ENCODE results near the gene KSR2.

KSR2 gene

GRCh38 chr12:117437516-117438255 is 531.1 kb downstream of the KSR2 start:
- DNase-seq: no peak

- no peak for DNase-seq
Measured at GRCh38 chr12:117433878-117434277, 534.9 kb downstream of the KSR2 start.

- no peak for DNase-seq
Measured at GRCh38 chr12:117430246-117430645, 538.5 kb downstream of the KSR2 start.

- DNase-seq: no peak
Measured at GRCh38 chr12:117427211-117427610, 541.6 kb downstream of the KSR2 start.

GRCh38 chr12:117421987-117422386 is 546.8 kb downstream of the KSR2 start:
- DNase-seq: no peak

GRCh38 chr12:117421068-117421752 is 547.6 kb downstream of the KSR2 start:
- no peak for DNase-seq

GRCh38 chr12:117417004-117417403 is 551.8 kb downstream of the KSR2 start:
- DNase-seq: no peak

- no peak for DNase-seq
Measured at GRCh38 chr12:117412465-117413188, 556.2 kb downstream of the KSR2 start.

GRCh38 chr12:117409286-117409685 is 559.5 kb downstream of the KSR2 start:
- no peak for DNase-seq

- no peak for DNase-seq
Measured at GRCh38 chr12:117408161-117408791, 560.5 kb downstream of the KSR2 start.

GRCh38 chr12:117404940-117405339 is 563.9 kb downstream of the KSR2 start:
- no peak for DNase-seq

GRCh38 chr12:117404203-117404853 is 564.5 kb downstream of the KSR2 start:
- DNase-seq: no peak

- DNase-seq: no peak
Measured at GRCh38 chr12:117403586-117404139, 565.1 kb downstream of the KSR2 start.
